NCI-H2107 treated with DMSO at 0.1 percent for 48 hours (cell line): ENCODE results near the gene SUN1.
A peak's percentile ranks its signal among the peaks of the same experiment; 100 is the strongest.
"Not testable (repeated sequence)": the region's sequence is repeated elsewhere in the genome, so short reads cannot be mapped to it uniquely, and the experiment has no call there.

Experiments used
- DNase-seq: peaks from one replicate; lab custom pipeline; 2025; ENCODE audit not compliant: unreplicated experiment; lab: John Stamatoyannopoulos, UW

Gene SUN1

GRCh38 chr7:803796-804195 is 28.5 kb upstream of the SUN1 start:
- DNase-seq: not testable (repeated sequence)

- DNase-seq: no peak
These were observed 27.0 kb upstream of the SUN1 start for GRCh38 chr7:805261-805660.

GRCh38 chr7:815284-816216 is 16.7 kb upstream of the SUN1 start:
- peak; percentile 55 for DNase-seq

GRCh38 chr7:816300-816750 is 16.0 kb upstream of the SUN1 start:
- DNase-seq: peak; percentile 95

GRCh38 chr7:816751-817671 is 15.3 kb upstream of the SUN1 start:
- peak; percentile 86 for DNase-seq

GRCh38 chr7:818031-818699 is 14.1 kb upstream of the SUN1 start:
- peak; percentile 75 for DNase-seq

- no peak for DNase-seq
These were observed 11.9 kb upstream of the SUN1 start for GRCh38 chr7:820341-820740.

GRCh38 chr7:821688-822087 is 10.6 kb upstream of the SUN1 start:
- peak; percentile 48 for DNase-seq

- DNase-seq: no peak
These were observed 9.5 kb upstream of the SUN1 start for GRCh38 chr7:822692-823276.

GRCh38 chr7:823649-824048 is 8.6 kb upstream of the SUN1 start:
- peak; percentile 34 for DNase-seq

GRCh38 chr7:824081-824480 is 8.2 kb upstream of the SUN1 start:
- no peak for DNase-seq

GRCh38 chr7:824664-825063 is 7.6 kb upstream of the SUN1 start:
- no peak for DNase-seq

- DNase-seq: no peak
These were observed 6.9 kb upstream of the SUN1 start for GRCh38 chr7:825386-825785.

- peak; percentile 73 for DNase-seq
These were observed 5.9 kb upstream of the SUN1 start for GRCh38 chr7:826230-826917.

- peak; percentile 97 for DNase-seq
These were observed 3.3 kb upstream of the SUN1 start for GRCh38 chr7:828793-829561.

- DNase-seq: peak; percentile 92
These were observed 2.2 kb upstream of the SUN1 start for GRCh38 chr7:830069-830468.

- DNase-seq: peak; percentile 31
These were observed 595 bp upstream of the SUN1 start for GRCh38 chr7:831596-832166.

- no peak for DNase-seq
These were observed 720 bp downstream of the SUN1 start for GRCh38 chr7:832968-833424.
